Liver (tissue), 3 donors: Measurements from ENCODE around the gene ZFP36L1.

Experiments used
- EGR1 ChIP-seq, 2 donors: IDR thresholded peaks; 2 replicates each; pipeline ENCODE4 v1.6.1; 2016 to 2018; ENCODE audit warnings: antibody characterized with exemption in 2 of 2, low read depth in 2 of 2
- FOXA1 ChIP-seq: IDR thresholded peaks from 2 replicates; pipeline ENCODE4 v1.6.1; 2016; ENCODE audit warnings: antibody characterized with exemption
- GABPA ChIP-seq, 2 donors: IDR thresholded peaks in 1 of 2; conservative IDR thresholded peaks in 1 of 2; 2 replicates each; pipeline ENCODE4 v1.6.1; 2016; ENCODE audit warnings: antibody characterized with exemption in 2 of 2, mild to moderate bottlenecking in 1 of 2, moderate library complexity in 1 of 2
- JUND ChIP-seq, 2 donors: IDR thresholded peaks; 2 replicates each; pipeline ENCODE4 v1.6.1; 2016; ENCODE audit warnings: antibody characterized with exemption in 2 of 2
- RAD21 ChIP-seq, 2 donors: IDR thresholded peaks; 2 replicates each; pipeline ENCODE4 v1.6.1; 2016; ENCODE audit warnings: antibody characterized with exemption in 2 of 2, mild to moderate bottlenecking in 2 of 2
- RXRA ChIP-seq, 2 donors: IDR thresholded peaks; 2 replicates each; pipeline ENCODE4 v1.6.1; 2017 to 2018; ENCODE audit warnings: antibody characterized with exemption in 2 of 2, mild to moderate bottlenecking in 1 of 2
- SP1 ChIP-seq: IDR thresholded peaks from 2 replicates; pipeline ENCODE4 v1.6.1; 2018; ENCODE audit warnings: antibody characterized with exemption, mild to moderate bottlenecking
- TAF1 ChIP-seq: conservative IDR thresholded peaks from 2 replicates; pipeline ENCODE4 v1.6.1; 2016; ENCODE audit warnings: antibody characterized with exemption, mild to moderate bottlenecking
- YY1 ChIP-seq: IDR thresholded peaks from 2 replicates; pipeline ENCODE4 v1.6.1; 2016; ENCODE audit warnings: antibody characterized with exemption, mild to moderate bottlenecking
- TF ChIP-seq, protein P1 (sequence below): fragments of 150-350 bp; IDR thresholded peaks from 2 replicates; pipeline ENCODE4 v1.5.1; 2017; ENCODE audit warnings: improper control_type of control experiment, low read depth, low read length; ENCODE audit not compliant: missing input control
- TF ChIP-seq, protein P2 (sequence below): IDR thresholded peaks from 2 replicates; pipeline ENCODE4 v1.6.1; 2016; ENCODE audit warnings: antibody characterized with exemption, mild to moderate bottlenecking
- TF ChIP-seq, protein P3 (sequence below): IDR thresholded peaks from 2 replicates; pipeline ENCODE4 v1.6.1; 2016; ENCODE audit warnings: antibody characterized with exemption
- donor health status: healthy.
- donor health status: healthy.

DNA sequence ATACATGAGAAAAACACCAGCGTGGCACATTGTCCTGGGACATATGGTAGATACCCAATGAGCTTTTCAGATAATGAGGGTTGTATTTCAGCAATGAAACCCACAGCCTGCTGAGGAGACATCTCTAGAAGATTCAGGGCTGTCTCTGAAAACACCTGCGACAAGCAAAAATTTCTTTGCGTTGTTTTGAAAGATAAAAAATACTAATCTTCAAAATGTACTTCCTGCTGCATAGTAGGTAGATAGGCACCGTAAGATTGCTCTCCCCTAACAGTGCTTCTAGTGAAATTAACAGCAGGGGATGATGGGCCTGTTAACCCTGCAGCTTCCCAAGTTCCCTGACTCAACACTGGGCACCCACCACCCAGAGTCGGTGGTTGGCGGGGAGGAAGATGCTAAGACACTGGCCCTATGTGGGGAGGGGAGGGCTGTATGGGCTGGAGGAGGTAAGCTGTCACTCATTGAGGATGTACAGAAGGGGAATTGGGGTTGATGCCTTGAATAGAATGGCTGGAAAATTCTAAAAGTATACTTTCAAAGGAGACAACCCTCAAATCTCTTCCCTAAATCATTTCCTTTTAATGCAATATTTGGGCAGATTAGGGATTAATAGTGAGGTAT, 20.0 kb downstream of the ZFP36L1 start:
- no peak for TF ChIP-seq RAD21 (IDR thresholded peaks at IDR 0.05)
- TF ChIP-seq, protein P1, sequence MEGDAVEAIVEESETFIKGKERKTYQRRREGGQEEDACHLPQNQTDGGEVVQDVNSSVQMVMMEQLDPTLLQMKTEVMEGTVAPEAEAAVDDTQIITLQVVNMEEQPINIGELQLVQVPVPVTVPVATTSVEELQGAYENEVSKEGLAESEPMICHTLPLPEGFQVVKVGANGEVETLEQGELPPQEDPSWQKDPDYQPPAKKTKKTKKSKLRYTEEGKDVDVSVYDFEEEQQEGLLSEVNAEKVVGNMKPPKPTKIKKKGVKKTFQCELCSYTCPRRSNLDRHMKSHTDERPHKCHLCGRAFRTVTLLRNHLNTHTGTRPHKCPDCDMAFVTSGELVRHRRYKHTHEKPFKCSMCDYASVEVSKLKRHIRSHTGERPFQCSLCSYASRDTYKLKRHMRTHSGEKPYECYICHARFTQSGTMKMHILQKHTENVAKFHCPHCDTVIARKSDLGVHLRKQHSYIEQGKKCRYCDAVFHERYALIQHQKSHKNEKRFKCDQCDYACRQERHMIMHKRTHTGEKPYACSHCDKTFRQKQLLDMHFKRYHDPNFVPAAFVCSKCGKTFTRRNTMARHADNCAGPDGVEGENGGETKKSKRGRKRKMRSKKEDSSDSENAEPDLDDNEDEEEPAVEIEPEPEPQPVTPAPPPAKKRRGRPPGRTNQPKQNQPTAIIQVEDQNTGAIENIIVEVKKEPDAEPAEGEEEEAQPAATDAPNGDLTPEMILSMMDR, result no peak
- TF ChIP-seq FOXA1, result no peak
- TF ChIP-seq EGR1 (IDR thresholded peaks at IDR 0.05; ENCODE audit: low read depth in 2 of 2), result no peak
- TF ChIP-seq YY1, result no peak
- no peak for TF ChIP-seq SP1
- no peak for TF ChIP-seq RXRA (IDR thresholded peaks at IDR 0.05)
- TF ChIP-seq TAF1, result no peak
- TF ChIP-seq, protein P2, sequence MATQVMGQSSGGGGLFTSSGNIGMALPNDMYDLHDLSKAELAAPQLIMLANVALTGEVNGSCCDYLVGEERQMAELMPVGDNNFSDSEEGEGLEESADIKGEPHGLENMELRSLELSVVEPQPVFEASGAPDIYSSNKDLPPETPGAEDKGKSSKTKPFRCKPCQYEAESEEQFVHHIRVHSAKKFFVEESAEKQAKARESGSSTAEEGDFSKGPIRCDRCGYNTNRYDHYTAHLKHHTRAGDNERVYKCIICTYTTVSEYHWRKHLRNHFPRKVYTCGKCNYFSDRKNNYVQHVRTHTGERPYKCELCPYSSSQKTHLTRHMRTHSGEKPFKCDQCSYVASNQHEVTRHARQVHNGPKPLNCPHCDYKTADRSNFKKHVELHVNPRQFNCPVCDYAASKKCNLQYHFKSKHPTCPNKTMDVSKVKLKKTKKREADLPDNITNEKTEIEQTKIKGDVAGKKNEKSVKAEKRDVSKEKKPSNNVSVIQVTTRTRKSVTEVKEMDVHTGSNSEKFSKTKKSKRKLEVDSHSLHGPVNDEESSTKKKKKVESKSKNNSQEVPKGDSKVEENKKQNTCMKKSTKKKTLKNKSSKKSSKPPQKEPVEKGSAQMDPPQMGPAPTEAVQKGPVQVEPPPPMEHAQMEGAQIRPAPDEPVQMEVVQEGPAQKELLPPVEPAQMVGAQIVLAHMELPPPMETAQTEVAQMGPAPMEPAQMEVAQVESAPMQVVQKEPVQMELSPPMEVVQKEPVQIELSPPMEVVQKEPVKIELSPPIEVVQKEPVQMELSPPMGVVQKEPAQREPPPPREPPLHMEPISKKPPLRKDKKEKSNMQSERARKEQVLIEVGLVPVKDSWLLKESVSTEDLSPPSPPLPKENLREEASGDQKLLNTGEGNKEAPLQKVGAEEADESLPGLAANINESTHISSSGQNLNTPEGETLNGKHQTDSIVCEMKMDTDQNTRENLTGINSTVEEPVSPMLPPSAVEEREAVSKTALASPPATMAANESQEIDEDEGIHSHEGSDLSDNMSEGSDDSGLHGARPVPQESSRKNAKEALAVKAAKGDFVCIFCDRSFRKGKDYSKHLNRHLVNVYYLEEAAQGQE, result no peak
- TF ChIP-seq GABPA (IDR thresholded peaks at IDR 0.05 in 1 of 2, conservative IDR thresholded peaks at IDR 0.05 in 1 of 2), result no peak
- TF ChIP-seq, protein P3, sequence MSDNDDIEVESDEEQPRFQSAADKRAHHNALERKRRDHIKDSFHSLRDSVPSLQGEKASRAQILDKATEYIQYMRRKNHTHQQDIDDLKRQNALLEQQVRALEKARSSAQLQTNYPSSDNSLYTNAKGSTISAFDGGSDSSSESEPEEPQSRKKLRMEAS, result no peak
- no peak for TF ChIP-seq JUND (IDR thresholded peaks at IDR 0.05)
